T-helper 9 cell (primary cell): ENCODE measurements around the gene ZNF552.
"Not testable (repeated sequence)": the region's sequence is repeated elsewhere in the genome, so short reads cannot be mapped to it uniquely, and the experiment has no call there.

Experiments used
- DNase-seq: peaks from one replicate; pipeline ENCODE4 v3.0.0-alpha.2; 2020

Gene ZNF552

GRCh38 chr19:57817976-57818375, 3.3 kb upstream of the ZNF552 start:
- DNase-seq: no peak

GRCh38 chr19:57816652-57817051, 1.9 kb upstream of the ZNF552 start:
- DNase-seq: no peak

GRCh38 chr19:57815247-57816075, 748 bp upstream of the ZNF552 start:
- no peak for DNase-seq

- no peak for DNase-seq
These were observed 701 bp downstream of the ZNF552 start for GRCh38 chr19:57813919-57814504.

- DNase-seq: not testable (repeated sequence)
These were observed 1.5 kb downstream of the ZNF552 start for GRCh38 chr19:57812975-57813820.

- DNase-seq: no peak
These were observed 2.5 kb downstream of the ZNF552 start for GRCh38 chr19:57812226-57812625.

- not testable (repeated sequence) for DNase-seq
These were observed 4.1 kb downstream of the ZNF552 start for GRCh38 chr19:57810410-57811295.

- no peak for DNase-seq
These were observed 7.2 kb downstream of the ZNF552 start for GRCh38 chr19:57807541-57807940.

- DNase-seq: no peak
These were observed 11.0 kb downstream of the ZNF552 start for GRCh38 chr19:57803594-57804325.

- no peak for DNase-seq
These were observed 11.5 kb downstream of the ZNF552 start for GRCh38 chr19:57803265-57803593.

- DNase-seq: no peak
These were observed 12.4 kb downstream of the ZNF552 start for GRCh38 chr19:57802269-57802668.

- DNase-seq: no peak
These were observed 14.0 kb downstream of the ZNF552 start for GRCh38 chr19:57800696-57801095.

GRCh38 chr19:57796580-57796979, 18.1 kb downstream of the ZNF552 start:
- DNase-seq: not testable (repeated sequence)

GRCh38 chr19:57789288-57789687, 25.4 kb downstream of the ZNF552 start:
- no peak for DNase-seq

- no peak for DNase-seq
These were observed 26.5 kb downstream of the ZNF552 start for GRCh38 chr19:57788114-57788692.

GRCh38 chr19:57786906-57787305, 27.8 kb downstream of the ZNF552 start:
- DNase-seq: no peak

GRCh38 chr19:57786286-57786685, 28.4 kb downstream of the ZNF552 start:
- no peak for DNase-seq

GRCh38 chr19:57779220-57779845, 35.4 kb downstream of the ZNF552 start:
- DNase-seq: no peak

- DNase-seq: no peak
These were observed 36.4 kb downstream of the ZNF552 start for GRCh38 chr19:57778336-57778735.

GRCh38 chr19:57776764-57777296, 37.9 kb downstream of the ZNF552 start:
- DNase-seq: no peak

GRCh38 chr19:57773488-57773887, 41.2 kb downstream of the ZNF552 start:
- no peak for DNase-seq
